Uterus (tissue), 4 donors: Measurements from ENCODE around the gene BRF1. TPM values are rescaled to one million over a fixed set of nuclear protein-coding genes. Genes with fewer than 3 reads are reported as not detected.
A peak's percentile ranks its signal among the peaks of the same experiment; 100 is the strongest.

ENCODE experiments used
- DNase-seq, 2 donors: peaks; one replicate each; pipeline ENCODE4 v3.0.0-alpha.2; 2019 to 2020
- H3K27ac ChIP-seq, 2 donors: fragments of 200-600 bp; sonication (generic); 1 replicate in 1 of 2; 2 replicates in 1 of 2; pipeline ENCODE4 v1.5.1; 2016 to 2018
- H3K27me3 ChIP-seq, 2 donors: fragments of 200-600 bp; sonication (generic); one replicate each; pipeline ENCODE4 v1.5.1; 2018 to 2019; ENCODE audit warnings: control low read depth in 1 of 2
- H3K36me3 ChIP-seq, 2 donors: fragments of 200-600 bp; sonication (generic); one replicate each; pipeline ENCODE4 v1.5.1; 2019; ENCODE audit warnings: control low read depth in 1 of 2
- H3K4me1 ChIP-seq, 2 donors: fragments of 200-600 bp; sonication (generic); one replicate each; pipeline ENCODE4 v1.5.1; 2018 to 2019; ENCODE audit warnings: control low read depth in 1 of 2
- H3K4me3 ChIP-seq, 2 donors: fragments of 200-600 bp; sonication (generic); 1 replicate in 1 of 2; 2 replicates in 1 of 2; pipeline ENCODE4 v1.5.1; 2018 to 2019; ENCODE audit warnings: mild to moderate bottlenecking in 1 of 2
- H3K9me3 ChIP-seq, 2 donors: fragments of 200-600 bp; sonication (generic); one replicate each; pipeline ENCODE4 v1.5.1; 2019; ENCODE audit warnings: control low read depth in 1 of 2
- CTCF ChIP-seq, 4 experiments: fragments of 200-600 bp in 2 of 4; fragments of 450-650 bp in 2 of 4; sonication (generic) in 2 of 4; IDR thresholded peaks; one replicate each; pipeline ENCODE4 v1.5.1; 2016 to 2019; ENCODE audit warnings: antibody characterized with exemption in 4 of 4, mild to moderate bottlenecking in 2 of 4, moderate library complexity in 1 of 4
- POLR2A ChIP-seq, 2 donors: fragments of 450-650 bp; IDR thresholded peaks; one replicate each; pipeline ENCODE4 v1.6.1; 2016; ENCODE audit warnings: antibody characterized with exemption in 2 of 2, mild to moderate bottlenecking in 1 of 2, moderate library complexity in 1 of 2
- intact Hi-C: fragments of 100-400 bp; cut with DNase I; formaldehyde crosslinking; loops from one replicate; pipeline ENCODE4 v1.15.1; 2023; ENCODE audit warnings: low total_unique reads
- total RNA-seq, 4 donors: library from RNA; depleted of rRNA in 3 of 4; stranded (reverse); fragments of >200 nt in 3 of 4; gene quantifications; one replicate each; pipeline versions ENCODE4 v1.1.0 to v1.2.4, GENCODE V29; 2014 to 2023
- donor health status: DM: yes; HTN: yes; CAD: no.

The BRF1 gene
- total RNA-seq, 4 donors from 2014 or later, result 9.7 to 77.7 (median 61.3) TPM

GRCh38 chr14:105331575-105332349 lies 31.0 kb upstream of the BRF1 start:
- H3K27ac ChIP-seq, result peak overlapping the region in 1 of 2 donors; percentile 16
- no peak for TF ChIP-seq POLR2A (IDR thresholded peaks at IDR 0.05)
- TF ChIP-seq CTCF (IDR thresholded peaks at IDR 0.05), result no peak
- intact Hi-C loops, result no loop called here

DNA sequence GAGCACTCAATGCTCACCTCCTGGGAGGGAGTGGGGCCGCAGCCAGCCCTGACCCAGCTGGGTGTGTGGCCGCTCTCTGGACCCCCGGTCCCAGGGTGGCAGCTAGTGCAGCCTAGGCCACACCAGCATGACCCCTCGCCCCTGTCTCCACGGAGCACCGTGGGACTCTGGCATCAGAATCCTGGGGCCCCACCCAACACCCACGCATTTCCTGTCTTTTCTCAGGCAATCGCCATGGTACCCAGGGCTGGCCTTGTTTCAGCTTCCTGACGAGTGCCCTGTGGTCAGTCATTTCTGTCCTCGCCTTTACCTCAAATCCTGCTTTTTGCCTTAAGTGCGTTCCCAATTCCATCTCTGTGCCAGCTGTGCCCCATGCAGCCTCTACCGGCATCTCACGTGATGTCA lies 29.7 kb upstream of the BRF1 start:
- intact Hi-C loops, result no loop called here
- Histone ChIP-seq H3K27ac (peak overlapping the region; percentile 31 to 52), H3K4me3 (no peak overlapping the region), H3K4me1 (peaks cover 0 to 9% of the 10 kb centered on the region in 2 donors), H3K9me3 (no peaks in the 10 kb centered on the region), H3K27me3 (no peaks in the 10 kb centered on the region), H3K36me3 (no peaks in the 10 kb centered on the region)
- DNase-seq, result peak in 1 of 2 donors; percentile 59
- TF ChIP-seq POLR2A (IDR thresholded peaks at IDR 0.05) (no peak), CTCF (IDR thresholded peaks at IDR 0.05) (no peak)

More at GRCh38 chr14:105331575-105332349, 31.0 kb upstream of the BRF1 start:
- Histone ChIP-seq H3K4me3 (no peak overlapping the region), H3K27me3 (no peaks in the 10 kb centered on the region), H3K9me3 (no peaks in the 10 kb centered on the region), H3K36me3 (no peaks in the 10 kb centered on the region), H3K4me1 (peaks cover 0 to 9% of the 10 kb centered on the region in 2 donors)
- no peak for DNase-seq

DNA sequence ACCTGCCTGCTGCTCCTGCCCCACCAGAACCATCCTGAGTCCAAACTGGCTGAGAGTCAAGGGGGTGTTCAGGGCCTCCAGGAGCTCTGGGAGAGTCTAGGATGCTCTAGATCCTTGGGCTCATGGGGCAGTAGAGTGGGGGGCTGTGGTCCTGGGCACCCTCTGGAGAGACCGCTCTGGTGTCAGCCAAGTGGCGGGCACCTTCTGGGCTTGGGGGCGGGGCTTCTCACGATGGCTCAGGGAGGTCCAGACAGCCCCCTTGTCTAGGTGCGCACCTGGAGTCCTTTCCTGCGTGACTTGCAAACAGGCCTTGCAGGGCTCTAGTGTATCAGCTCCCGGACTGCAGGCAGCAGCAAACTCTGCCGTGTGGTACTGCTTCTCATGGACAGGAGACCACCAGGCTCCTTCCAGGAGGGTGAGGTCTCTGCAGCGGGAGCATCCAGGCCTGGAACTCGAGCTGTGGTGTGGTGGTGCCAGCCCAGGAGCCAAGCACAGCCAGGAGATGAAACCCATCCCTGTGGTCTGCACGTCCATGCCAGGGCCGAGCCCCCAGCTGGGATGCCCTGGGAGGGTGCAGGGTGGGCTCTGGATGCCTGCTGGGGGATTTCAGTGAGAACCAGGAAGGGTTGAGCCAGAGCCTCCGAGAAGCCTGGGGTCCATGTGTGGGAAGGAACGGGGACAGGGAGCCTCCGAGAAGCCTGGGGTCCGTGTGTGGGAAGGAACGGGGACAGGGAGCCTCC lies 28.8 kb upstream of the BRF1 start:
- H3K27ac ChIP-seq, result peak overlapping the region; percentile 31 to 52

GRCh38 chr14:105328678-105329390 lies 28.0 kb upstream of the BRF1 start:
- peak overlapping the region in 1 of 2 donors; percentile 52 for H3K27ac ChIP-seq
- no peaks in the 10 kb centered on the region for H3K27me3 ChIP-seq
- DNase-seq, result no peak
- H3K4me3 ChIP-seq, result no peak overlapping the region
- H3K36me3 ChIP-seq, result no peaks in the 10 kb centered on the region
- no peaks in the 10 kb centered on the region for H3K9me3 ChIP-seq
- intact Hi-C loops, result no loop called here
- peaks cover 0 to 9% of the 10 kb centered on the region in 2 donors for H3K4me1 ChIP-seq
- no peak for TF ChIP-seq CTCF (IDR thresholded peaks at IDR 0.05)
- TF ChIP-seq POLR2A (IDR thresholded peaks at IDR 0.05), result no peak

More for the DNA sequence above, 28.8 kb upstream of the BRF1 start:
- H3K9me3 ChIP-seq, result no peaks in the 10 kb centered on the region
- H3K36me3 ChIP-seq, result no peaks in the 10 kb centered on the region
- H3K27me3 ChIP-seq, result no peaks in the 10 kb centered on the region
- peaks cover 0 to 9% of the 10 kb centered on the region in 2 donors for H3K4me1 ChIP-seq
- TF ChIP-seq POLR2A (IDR thresholded peaks at IDR 0.05), result no peak
- no peak for TF ChIP-seq CTCF (IDR thresholded peaks at IDR 0.05)
- DNase-seq, result no peak
- intact Hi-C loops, result no loop called here
- H3K4me3 ChIP-seq, result no peak overlapping the region
